ENCODE data around the gene NINJ1. TPM values are rescaled to one million over a fixed set of nuclear protein-coding genes. Genes with fewer than 3 reads are reported as not detected.
A peak's percentile ranks its signal among the peaks of the same experiment; 100 is the strongest.

The NINJ1 gene
- total and polyA plus RNA-seq, 2 of the 13 experiments (the other 11 are each of a cell fraction or from before 2014, with no cell fraction given), result 81.2 to 92.1 TPM

DNA sequence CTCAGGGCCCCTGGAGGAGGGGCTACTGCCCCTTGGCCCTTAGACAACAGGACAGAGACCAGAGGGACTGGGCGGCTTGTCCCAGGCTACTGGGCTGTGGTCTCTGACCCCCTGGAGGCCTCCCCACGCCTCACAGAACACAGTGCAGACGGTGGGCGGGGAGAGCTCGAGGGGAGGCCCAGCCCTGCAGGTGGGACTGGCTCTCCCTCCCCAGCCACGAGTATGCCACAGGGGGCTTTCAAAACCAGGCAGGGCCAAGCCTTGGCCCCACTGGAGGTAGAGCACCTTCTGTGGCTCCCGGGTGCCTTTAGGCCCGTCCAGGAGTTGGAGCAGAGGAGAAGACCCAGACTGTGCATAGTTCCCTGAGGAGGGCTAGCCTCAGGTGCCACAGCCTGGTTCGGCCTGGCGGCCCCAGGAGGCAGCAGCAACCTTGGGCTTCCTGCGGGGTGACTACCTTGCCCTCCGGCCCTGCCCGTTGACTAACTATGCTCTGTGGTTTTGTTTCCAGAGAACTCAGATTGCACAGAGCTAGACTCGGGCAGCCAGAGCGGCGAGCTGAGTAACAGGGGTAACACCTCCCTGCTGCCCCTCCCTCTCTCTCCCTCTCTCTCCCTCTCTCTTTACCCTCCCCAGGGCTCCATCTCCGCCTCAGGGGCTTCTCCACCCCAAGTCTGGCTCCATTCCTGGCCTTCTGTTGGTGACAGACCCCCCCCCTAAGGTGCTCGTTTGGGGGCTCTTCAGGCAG is 22.5 kb downstream of the NINJ1 start (continued):
- TF ChIP-seq REST (IDR thresholded peaks at IDR 0.05; ENCODE audit: borderline replicate concordance in 1 of 2, low read depth in 1 of 2, low read length in 2 of 2) (no peak), ZMYM2 (CRISPR knock-in tag; IDR thresholded peaks at IDR 0.05) (no peak), NAIF1 (CRISPR knock-in tag; IDR thresholded peaks at IDR 0.05; ENCODE audit: borderline replicate concordance) (no peak), IRF2 (CRISPR knock-in tag; IDR thresholded peaks at IDR 0.05) (no peak), GABPA (IDR thresholded peaks at IDR 0.05; ENCODE audit: low read depth, low read length) (no peak), GABPA (CRISPR knock-in tag; IDR thresholded peaks at IDR 0.05; ENCODE audit: low read depth) (0 out of 2 replicates have a peak, but pooled peaks have one; percentile 8), KDM2A (CRISPR knock-in tag; IDR thresholded peaks at IDR 0.05; ENCODE audit: borderline replicate concordance, low read depth) (no peak), ZBTB7B (CRISPR knock-in tag; IDR thresholded peaks at IDR 0.05) (0 out of 2 replicates have a peak, but pooled peaks have one; percentile 30), ZSCAN21 (CRISPR knock-in tag; IDR thresholded peaks at IDR 0.05; ENCODE audit: borderline replicate concordance) (0 out of 2 replicates have a peak, but pooled peaks have one; percentile 20), ETV6 (CRISPR knock-in tag; conservative IDR thresholded peaks at IDR 0.05) (no peak), ETV5 (CRISPR knock-in tag; IDR thresholded peaks at IDR 0.05; ENCODE audit: borderline replicate concordance) (peak; percentile 17; the same call in 1 of the 2 replicates), MXD1 (CRISPR knock-in tag; IDR thresholded peaks at IDR 0.05) (0 out of 2 replicates have a peak, but pooled peaks have one; percentile 35)
- TF ChIP-seq, protein P1, sequence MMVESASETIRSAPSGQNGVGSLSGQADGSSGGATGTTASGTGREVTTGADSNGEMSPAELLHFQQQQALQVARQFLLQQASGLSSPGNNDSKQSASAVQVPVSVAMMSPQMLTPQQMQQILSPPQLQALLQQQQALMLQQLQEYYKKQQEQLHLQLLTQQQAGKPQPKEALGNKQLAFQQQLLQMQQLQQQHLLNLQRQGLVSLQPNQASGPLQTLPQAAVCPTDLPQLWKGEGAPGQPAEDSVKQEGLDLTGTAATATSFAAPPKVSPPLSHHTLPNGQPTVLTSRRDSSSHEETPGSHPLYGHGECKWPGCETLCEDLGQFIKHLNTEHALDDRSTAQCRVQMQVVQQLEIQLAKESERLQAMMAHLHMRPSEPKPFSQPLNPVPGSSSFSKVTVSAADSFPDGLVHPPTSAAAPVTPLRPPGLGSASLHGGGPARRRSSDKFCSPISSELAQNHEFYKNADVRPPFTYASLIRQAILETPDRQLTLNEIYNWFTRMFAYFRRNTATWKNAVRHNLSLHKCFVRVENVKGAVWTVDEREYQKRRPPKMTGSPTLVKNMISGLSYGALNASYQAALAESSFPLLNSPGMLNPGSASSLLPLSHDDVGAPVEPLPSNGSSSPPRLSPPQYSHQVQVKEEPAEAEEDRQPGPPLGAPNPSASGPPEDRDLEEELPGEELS (CRISPR knock-in tag; IDR thresholded peaks at IDR 0.05), result no peak
- TF ChIP-seq, protein P2, sequence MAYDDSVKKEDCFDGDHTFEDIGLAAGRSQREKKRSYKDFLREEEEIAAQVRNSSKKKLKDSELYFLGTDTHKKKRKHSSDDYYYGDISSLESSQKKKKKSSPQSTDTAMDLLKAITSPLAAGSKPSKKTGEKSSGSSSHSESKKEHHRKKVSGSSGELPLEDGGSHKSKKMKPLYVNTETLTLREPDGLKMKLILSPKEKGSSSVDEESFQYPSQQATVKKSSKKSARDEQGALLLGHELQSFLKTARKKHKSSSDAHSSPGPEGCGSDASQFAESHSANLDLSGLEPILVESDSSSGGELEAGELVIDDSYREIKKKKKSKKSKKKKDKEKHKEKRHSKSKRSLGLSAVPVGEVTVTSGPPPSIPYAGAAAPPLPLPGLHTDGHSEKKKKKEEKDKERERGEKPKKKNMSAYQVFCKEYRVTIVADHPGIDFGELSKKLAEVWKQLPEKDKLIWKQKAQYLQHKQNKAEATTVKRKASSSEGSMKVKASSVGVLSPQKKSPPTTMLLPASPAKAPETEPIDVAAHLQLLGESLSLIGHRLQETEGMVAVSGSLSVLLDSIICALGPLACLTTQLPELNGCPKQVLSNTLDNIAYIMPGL (CRISPR knock-in tag; IDR thresholded peaks at IDR 0.05; ENCODE audit: borderline replicate concordance in 1 of 2, low read depth in 1 of 2), result no peak
- TF ChIP-seq, protein P3, sequence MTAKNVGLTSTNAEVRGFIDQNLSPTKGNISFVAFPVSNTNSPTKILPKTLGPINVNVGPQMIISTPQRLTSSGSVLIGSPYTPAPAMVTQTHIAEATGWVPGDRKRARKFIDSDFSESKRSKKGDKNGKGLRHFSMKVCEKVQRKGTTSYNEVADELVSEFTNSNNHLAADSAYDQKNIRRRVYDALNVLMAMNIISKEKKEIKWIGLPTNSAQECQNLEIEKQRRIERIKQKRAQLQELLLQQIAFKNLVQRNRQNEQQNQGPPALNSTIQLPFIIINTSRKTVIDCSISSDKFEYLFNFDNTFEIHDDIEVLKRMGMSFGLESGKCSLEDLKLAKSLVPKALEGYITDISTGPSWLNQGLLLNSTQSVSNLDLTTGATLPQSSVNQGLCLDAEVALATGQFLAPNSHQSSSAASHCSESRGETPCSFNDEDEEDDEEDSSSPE (CRISPR knock-in tag; IDR thresholded peaks at IDR 0.05), result no peak
- TF ChIP-seq, protein P4, sequence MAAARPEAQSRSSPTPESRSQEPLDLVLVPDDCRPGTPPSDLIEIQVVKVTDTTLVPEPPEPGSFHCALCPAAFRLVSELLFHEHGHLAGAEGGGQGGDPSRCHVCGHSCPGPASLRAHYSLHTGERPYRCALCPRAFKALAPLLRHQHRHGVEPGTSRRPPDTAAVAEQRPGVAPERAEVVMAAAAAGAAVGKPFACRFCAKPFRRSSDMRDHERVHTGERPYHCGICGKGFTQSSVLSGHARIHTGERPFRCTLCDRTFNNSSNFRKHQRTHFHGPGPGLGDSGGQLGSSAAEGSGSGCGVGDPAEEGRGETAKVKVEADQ (CRISPR knock-in tag; IDR thresholded peaks at IDR 0.05; ENCODE audit: borderline replicate concordance), result 0 out of 2 replicates have a peak, but pooled peaks have one; percentile 7
